Nephron progenitor cell (in vitro differentiated cells): ENCODE results near the gene MYO3B.
A peak's percentile ranks its signal among the peaks of the same experiment; 100 is the strongest.

Experiments used
- DNase-seq: peaks from one replicate; pipeline ENCODE4 v3.0.0; 2021
- H3K27ac Mint-ChIP-seq: 2 replicates; pipeline ENCODE4 v1.8.0; 2021; ENCODE audit warnings: mild to moderate bottlenecking, moderate library complexity, mixed read lengths
- H3K27me3 Mint-ChIP-seq: 2 replicates; pipeline ENCODE4 v1.8.0; 2021; ENCODE audit warnings: mild to moderate bottlenecking, low read depth, mixed read lengths; ENCODE audit not compliant: poor library complexity
- H3K36me3 Mint-ChIP-seq: 2 replicates; pipeline ENCODE4 v1.8.0; 2021; ENCODE audit warnings: low read depth, mixed read lengths
- H3K4me1 Mint-ChIP-seq: 2 replicates; pipeline ENCODE4 v1.8.0; 2021; ENCODE audit warnings: mixed read lengths
- H3K4me3 Mint-ChIP-seq: 2 replicates; pipeline ENCODE4 v1.8.0; 2021; ENCODE audit warnings: mild to moderate bottlenecking, moderate library complexity, mixed read lengths
- H3K9me3 Mint-ChIP-seq: 2 replicates; pipeline ENCODE4 v1.8.0; 2021; ENCODE audit warnings: mild to moderate bottlenecking, moderate library complexity, mixed read lengths
- CTCF ChIP-seq: fragments of 200-600 bp; sonication (generic); IDR thresholded peaks from 2 replicates; pipeline ENCODE4 v1.5.0; 2021; ENCODE audit warnings: antibody characterized with exemption

The MYO3B gene

GRCh38 chr2:170307052-170307451, 129.1 kb downstream of the MYO3B start:
- no peak for DNase-seq
- H3K9me3 Mint-ChIP-seq, result no peaks in the 10 kb centered on the region
- H3K4me1 Mint-ChIP-seq, result peaks cover 50% of the 10 kb centered on the region
- H3K27ac Mint-ChIP-seq, result peak overlapping the region; percentile 55
- H3K4me3 Mint-ChIP-seq, result no peak overlapping the region
- H3K27me3 Mint-ChIP-seq, result no peaks in the 10 kb centered on the region
- H3K36me3 Mint-ChIP-seq, result no peaks in the 10 kb centered on the region
- no peak for TF ChIP-seq CTCF

- H3K27me3 Mint-ChIP-seq, result no peaks in the 10 kb centered on the region
- no peaks in the 10 kb centered on the region for H3K36me3 Mint-ChIP-seq
- peaks cover 57% of the 10 kb centered on the region for H3K4me1 Mint-ChIP-seq
- peak overlapping the region; percentile 55 for H3K27ac Mint-ChIP-seq
- DNase-seq, result no peak
- TF ChIP-seq CTCF, result no peak
- H3K4me3 Mint-ChIP-seq, result no peak overlapping the region
- H3K9me3 Mint-ChIP-seq, result no peaks in the 10 kb centered on the region
These were observed 129.8 kb downstream of the MYO3B start for GRCh38 chr2:170307555-170308351.

- Mint-ChIP-seq H3K36me3 (no peaks in the 10 kb centered on the region), H3K4me3 (no peak overlapping the region), H3K9me3 (no peaks in the 10 kb centered on the region), H3K4me1 (peaks cover 70% of the 10 kb centered on the region), H3K27ac (no peak overlapping the region), H3K27me3 (no peaks in the 10 kb centered on the region)
- no peak for DNase-seq
- no peak for TF ChIP-seq CTCF
These were observed 133.0 kb downstream of the MYO3B start for GRCh38 chr2:170310876-170311502.

- no peak for TF ChIP-seq CTCF
- peaks cover 46% of the 10 kb centered on the region for H3K4me1 Mint-ChIP-seq
- no peaks in the 10 kb centered on the region for H3K36me3 Mint-ChIP-seq
These were observed 135.5 kb downstream of the MYO3B start for GRCh38 chr2:170313347-170313991.

GRCh38 chr2:170313992-170314348, 136.0 kb downstream of the MYO3B start:
- H3K9me3 Mint-ChIP-seq, result peaks cover 8% of the 10 kb centered on the region
- no peak for TF ChIP-seq CTCF
- no peak overlapping the region for H3K4me3 Mint-ChIP-seq
- H3K27ac Mint-ChIP-seq, result no peak overlapping the region
- no peak for DNase-seq
- peaks cover 3% of the 10 kb centered on the region for H3K27me3 Mint-ChIP-seq
- no peaks in the 10 kb centered on the region for H3K36me3 Mint-ChIP-seq
- H3K4me1 Mint-ChIP-seq, result peaks cover 43% of the 10 kb centered on the region

More at GRCh38 chr2:170313347-170313991, 135.5 kb downstream of the MYO3B start:
- no peak for DNase-seq
- H3K4me3 Mint-ChIP-seq, result no peak overlapping the region
- peaks cover 3% of the 10 kb centered on the region for H3K27me3 Mint-ChIP-seq
- H3K27ac Mint-ChIP-seq, result no peak overlapping the region
- peaks cover 4% of the 10 kb centered on the region for H3K9me3 Mint-ChIP-seq
